Mucosa of stomach (tissue), 1 donor: ENCODE data around the gene MYO1B.

Experiments
- H3K27me3 ChIP-seq: one replicate; pipeline ENCODE4 v1.7.0; 2013; ENCODE audit warnings: mild to moderate bottlenecking, low read length; ENCODE audit not compliant: control insufficient read depth, insufficient read depth
- H3K36me3 ChIP-seq: one replicate; pipeline ENCODE4 v1.7.0; 2013; ENCODE audit warnings: low read length; ENCODE audit not compliant: control insufficient read depth, insufficient read depth
- H3K4me1 ChIP-seq: one replicate; pipeline ENCODE4 v1.7.0; 2013; ENCODE audit warnings: mild to moderate bottlenecking, low read length; ENCODE audit not compliant: control insufficient read depth, insufficient read depth
- H3K4me3 ChIP-seq: one replicate; pipeline ENCODE4 v1.7.0; 2013; ENCODE audit warnings: low read length
- H3K9ac ChIP-seq: one replicate; pipeline ENCODE4 v1.7.0; 2013; ENCODE audit warnings: mild to moderate bottlenecking, low read length, moderate library complexity
- H3K9me3 ChIP-seq: one replicate; pipeline ENCODE4 v1.7.0; 2013; ENCODE audit warnings: mild to moderate bottlenecking, low read length, moderate library complexity; ENCODE audit not compliant: control insufficient read depth
- donor health status: Pancreatic carcinoma.

MYO1B gene

DNA sequence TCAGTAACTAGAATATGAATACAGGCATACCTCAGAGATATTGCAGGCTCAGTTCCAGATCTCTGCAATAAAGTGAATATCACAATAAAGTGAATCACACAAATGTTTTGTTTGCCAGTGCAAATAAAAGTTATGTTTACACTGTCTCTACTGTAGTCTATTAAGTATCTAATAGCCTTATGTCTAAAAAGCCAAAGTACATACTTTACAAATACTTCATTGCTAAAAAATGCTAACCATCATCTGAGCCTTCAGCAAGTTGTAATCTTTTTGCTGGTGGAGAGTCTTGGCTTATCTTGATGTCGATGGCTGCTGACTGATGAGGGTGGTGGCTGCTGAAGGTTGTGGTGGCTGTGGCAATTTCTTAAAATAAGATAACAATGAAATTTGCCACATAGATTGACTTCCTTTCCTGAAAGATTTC, 159.4 kb downstream of the MYO1B start:
- no peaks in the 10 kb centered on the region for H3K36me3 ChIP-seq
- no peak overlapping the region for H3K9ac ChIP-seq
- H3K9me3 ChIP-seq = no peaks in the 10 kb centered on the region
- no peaks in the 10 kb centered on the region for H3K4me1 ChIP-seq
- H3K27me3 ChIP-seq = no peaks in the 10 kb centered on the region
- H3K4me3 ChIP-seq = no peak overlapping the region

GRCh38 chr2:191405546-191405945, 160.3 kb downstream of the MYO1B start:
- no peaks in the 10 kb centered on the region for H3K27me3 ChIP-seq
- no peaks in the 10 kb centered on the region for H3K36me3 ChIP-seq
- no peaks in the 10 kb centered on the region for H3K9me3 ChIP-seq
- H3K4me1 ChIP-seq = no peaks in the 10 kb centered on the region
- H3K9ac ChIP-seq = no peak overlapping the region
- no peak overlapping the region for H3K4me3 ChIP-seq

- Histone ChIP-seq H3K27me3 (no peaks in the 10 kb centered on the region), H3K4me1 (peaks cover 4% of the 10 kb centered on the region), H3K36me3 (no peaks in the 10 kb centered on the region), H3K9me3 (no peaks in the 10 kb centered on the region), H3K9ac (no peak overlapping the region), H3K4me3 (no peak overlapping the region)
Measured at GRCh38 chr2:191410646-191411436, 165.6 kb downstream of the MYO1B start.

DNA sequence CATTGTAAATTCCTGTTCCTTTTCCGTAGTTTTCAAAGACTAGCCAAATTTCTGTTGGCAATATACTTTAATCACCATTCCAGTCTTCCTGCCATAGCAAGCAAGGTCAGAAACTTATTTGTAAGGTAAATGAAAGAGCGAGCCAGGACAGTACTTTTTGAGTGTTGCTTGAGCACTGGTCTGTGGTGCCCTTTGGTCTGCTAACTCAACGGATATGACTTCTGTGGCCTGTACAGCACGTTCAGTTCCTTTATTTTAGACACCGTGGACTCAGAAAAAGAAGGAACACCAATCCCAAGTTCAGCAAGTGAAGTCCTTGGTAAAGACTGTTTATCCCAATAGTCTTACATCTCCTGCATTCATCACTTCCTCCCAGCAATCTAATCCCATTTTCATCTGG, 166.3 kb downstream of the MYO1B start:
- H3K9ac ChIP-seq = no peak overlapping the region
- H3K36me3 ChIP-seq = no peaks in the 10 kb centered on the region

GRCh38 chr2:191412353-191412752, 167.1 kb downstream of the MYO1B start:
- H3K27me3 ChIP-seq = no peaks in the 10 kb centered on the region
- no peak overlapping the region for H3K4me3 ChIP-seq
- peaks cover 6% of the 10 kb centered on the region for H3K4me1 ChIP-seq
- no peaks in the 10 kb centered on the region for H3K9me3 ChIP-seq
- H3K36me3 ChIP-seq = no peaks in the 10 kb centered on the region
- H3K9ac ChIP-seq = no peak overlapping the region

More for the DNA sequence above, 166.3 kb downstream of the MYO1B start:
- no peaks in the 10 kb centered on the region for H3K27me3 ChIP-seq
- H3K4me3 ChIP-seq = no peak overlapping the region
- peaks cover 6% of the 10 kb centered on the region for H3K4me1 ChIP-seq
- H3K9me3 ChIP-seq = no peaks in the 10 kb centered on the region

GRCh38 chr2:191415101-191415500, 169.9 kb downstream of the MYO1B start:
- Histone ChIP-seq H3K4me3 (no peak overlapping the region), H3K27me3 (no peaks in the 10 kb centered on the region), H3K4me1 (peaks cover 15% of the 10 kb centered on the region), H3K9ac (no peak overlapping the region), H3K36me3 (no peaks in the 10 kb centered on the region), H3K9me3 (no peaks in the 10 kb centered on the region)

GRCh38 chr2:191415858-191416257, 170.7 kb downstream of the MYO1B start:
- no peaks in the 10 kb centered on the region for H3K9me3 ChIP-seq
- no peaks in the 10 kb centered on the region for H3K36me3 ChIP-seq
- H3K4me3 ChIP-seq = no peak overlapping the region
- peaks cover 15% of the 10 kb centered on the region for H3K4me1 ChIP-seq
- H3K9ac ChIP-seq = no peak overlapping the region
- H3K27me3 ChIP-seq = no peaks in the 10 kb centered on the region

DNA sequence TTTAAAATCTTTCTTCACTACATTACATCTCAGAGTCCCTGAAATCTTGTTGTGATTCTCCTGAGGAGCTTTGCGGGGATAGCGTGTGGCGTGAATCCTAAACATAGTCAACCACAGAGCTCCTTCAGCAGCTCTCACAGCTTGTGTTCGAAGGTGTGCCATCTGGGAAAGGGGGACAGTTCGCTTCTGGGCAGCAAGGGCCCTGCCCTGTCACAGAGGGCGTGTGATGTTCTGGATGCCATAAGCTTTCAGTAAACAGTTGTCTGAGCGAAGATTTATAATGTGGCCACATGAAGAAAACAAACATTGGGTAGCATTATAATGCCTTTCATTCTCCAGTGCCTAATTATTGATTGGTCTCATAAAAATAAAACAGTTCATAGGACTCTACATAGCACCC, 172.5 kb downstream of the MYO1B start:
- H3K4me1 ChIP-seq = peaks cover 15% of the 10 kb centered on the region
- H3K9ac ChIP-seq = peak overlapping the region; percentile 19
- H3K9me3 ChIP-seq = no peaks in the 10 kb centered on the region
- H3K27me3 ChIP-seq = no peaks in the 10 kb centered on the region
- no peaks in the 10 kb centered on the region for H3K36me3 ChIP-seq
- no peak overlapping the region for H3K4me3 ChIP-seq

DNA sequence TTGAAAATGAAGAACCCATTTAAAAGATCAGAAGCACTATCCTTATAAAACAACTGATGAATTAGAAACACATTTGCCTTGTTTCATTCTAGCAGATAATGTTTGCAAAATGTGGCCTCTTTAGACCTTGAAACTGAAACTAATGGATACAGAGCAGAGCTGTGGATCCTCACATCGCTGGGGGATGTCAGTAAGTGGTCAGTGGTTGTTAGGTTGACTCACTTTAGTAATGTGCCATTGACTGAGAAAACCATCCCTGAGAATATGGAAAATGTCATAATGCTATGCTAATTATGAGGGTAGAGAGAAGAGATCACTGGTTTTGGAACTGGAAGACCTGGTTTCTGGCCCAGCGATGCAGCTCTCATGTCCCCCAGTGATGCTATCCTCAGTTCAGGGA, 176.7 kb downstream of the MYO1B start:
- Histone ChIP-seq H3K9me3 (no peaks in the 10 kb centered on the region), H3K9ac (no peak overlapping the region), H3K4me3 (no peak overlapping the region), H3K36me3 (no peaks in the 10 kb centered on the region), H3K4me1 (peaks cover 9% of the 10 kb centered on the region), H3K27me3 (no peaks in the 10 kb centered on the region)

DNA sequence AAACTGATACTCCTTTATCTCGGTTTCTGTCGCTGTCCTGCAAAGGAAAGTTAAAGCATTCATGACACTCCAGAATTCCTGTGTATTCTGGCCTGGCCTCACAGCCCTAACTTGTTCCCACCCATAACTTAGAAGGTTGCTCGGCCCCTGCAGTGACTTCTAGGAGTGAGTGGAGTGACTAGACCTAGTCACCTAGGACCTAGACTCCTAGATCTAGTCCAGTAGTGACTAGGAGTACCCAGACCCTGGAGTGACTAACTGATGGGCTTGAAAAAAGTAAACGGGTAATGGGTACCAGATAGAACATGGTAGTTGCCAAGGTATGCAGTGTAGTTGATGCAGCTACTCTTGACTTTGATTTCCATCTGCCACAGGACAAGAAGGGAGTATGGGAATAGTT, 181.8 kb downstream of the MYO1B start:
- Histone ChIP-seq H3K9me3 (no peaks in the 10 kb centered on the region), H3K36me3 (no peaks in the 10 kb centered on the region), H3K4me1 (no peaks in the 10 kb centered on the region), H3K4me3 (no peak overlapping the region), H3K27me3 (no peaks in the 10 kb centered on the region), H3K9ac (no peak overlapping the region)

DNA sequence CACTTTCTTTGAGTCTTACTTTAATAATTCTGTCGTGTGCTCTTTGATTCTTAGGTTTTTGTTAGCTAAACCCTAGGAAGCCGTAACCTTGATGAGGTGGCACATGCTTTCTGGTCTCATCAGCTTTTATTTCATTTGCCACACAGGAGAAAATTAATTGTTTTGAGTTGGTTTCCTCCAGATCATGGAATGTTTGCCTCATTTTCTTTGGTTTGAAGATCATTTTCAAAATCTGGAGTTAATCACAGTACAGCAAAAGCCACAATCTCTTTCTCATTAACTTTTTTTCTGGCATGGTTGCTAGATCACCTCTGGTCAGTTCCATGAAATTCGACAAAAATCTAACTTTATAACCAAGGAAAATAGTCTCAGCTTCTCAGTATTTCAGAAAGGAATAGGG, 182.9 kb downstream of the MYO1B start:
- Histone ChIP-seq H3K9ac (no peak overlapping the region), H3K9me3 (no peaks in the 10 kb centered on the region), H3K4me3 (no peak overlapping the region)

GRCh38 chr2:191430476-191430875, 185.3 kb downstream of the MYO1B start:
- no peaks in the 10 kb centered on the region for H3K27me3 ChIP-seq
- no peaks in the 10 kb centered on the region for H3K9me3 ChIP-seq
- no peak overlapping the region for H3K4me3 ChIP-seq
- H3K9ac ChIP-seq = no peak overlapping the region
- no peaks in the 10 kb centered on the region for H3K4me1 ChIP-seq
- H3K36me3 ChIP-seq = no peaks in the 10 kb centered on the region

More for the DNA sequence above, 182.9 kb downstream of the MYO1B start:
- Histone ChIP-seq H3K36me3 (no peaks in the 10 kb centered on the region), H3K4me1 (no peaks in the 10 kb centered on the region), H3K27me3 (no peaks in the 10 kb centered on the region)

- H3K4me3 ChIP-seq = no peak overlapping the region
- no peaks in the 10 kb centered on the region for H3K36me3 ChIP-seq
Measured at GRCh38 chr2:191432121-191432520, 186.9 kb downstream of the MYO1B start.

More at GRCh38 chr2:191432121-191432520, 186.9 kb downstream of the MYO1B start:
- Histone ChIP-seq H3K4me1 (peaks cover 6% of the 10 kb centered on the region), H3K27me3 (no peaks in the 10 kb centered on the region), H3K9me3 (no peaks in the 10 kb centered on the region), H3K9ac (no peak overlapping the region)
